ENCODE data around the gene ADGRE2.

The ADGRE2 gene

GRCh38 chr19:14763497-14764145, 14.7 kb downstream of the ADGRE2 start:
- in situ Hi-C loops (cut with MboI; ENCODE audit: low pct_unique_long_range_greater_than_20kb, low sequenced_read_pairs, unreplicated experiment): no loop called here
- no peak for TF ChIP-seq CTCF (IDR thresholded peaks at IDR 0.05; ENCODE audit: extremely low read depth, insufficient read depth, missing control alignments)
- no peak for DNase-seq (ENCODE audit: low spot score)

GRCh38 chr19:14762111-14762510, 16.2 kb downstream of the ADGRE2 start:
- in situ Hi-C loops (cut with MboI; ENCODE audit: low pct_unique_long_range_greater_than_20kb, low sequenced_read_pairs, unreplicated experiment): no loop called here
- DNase-seq (ENCODE audit: low spot score): no peak
- TF ChIP-seq CTCF (IDR thresholded peaks at IDR 0.05; ENCODE audit: extremely low read depth, insufficient read depth, missing control alignments): no peak

GRCh38 chr19:14761607-14762006, 16.8 kb downstream of the ADGRE2 start:
- in situ Hi-C loops (cut with MboI; ENCODE audit: low pct_unique_long_range_greater_than_20kb, low sequenced_read_pairs, unreplicated experiment): no loop called here
- no peak for TF ChIP-seq CTCF (IDR thresholded peaks at IDR 0.05; ENCODE audit: extremely low read depth, insufficient read depth, missing control alignments)
- no peak for DNase-seq (ENCODE audit: low spot score)

GRCh38 chr19:14758816-14759215, 19.5 kb downstream of the ADGRE2 start:
- no peak for DNase-seq (ENCODE audit: low spot score)
- no peak for TF ChIP-seq CTCF (IDR thresholded peaks at IDR 0.05; ENCODE audit: extremely low read depth, insufficient read depth, missing control alignments)
- in situ Hi-C loops (cut with MboI; ENCODE audit: low pct_unique_long_range_greater_than_20kb, low sequenced_read_pairs, unreplicated experiment): no loop called here

GRCh38 chr19:14748601-14749000, 29.8 kb downstream of the ADGRE2 start:
- in situ Hi-C loops (cut with MboI; ENCODE audit: low pct_unique_long_range_greater_than_20kb, low sequenced_read_pairs, unreplicated experiment): no loop called here
- no peak for TF ChIP-seq CTCF (IDR thresholded peaks at IDR 0.05; ENCODE audit: extremely low read depth, insufficient read depth, missing control alignments)
- no peak for DNase-seq (ENCODE audit: low spot score)

- in situ Hi-C loops (cut with MboI; ENCODE audit: low pct_unique_long_range_greater_than_20kb, low sequenced_read_pairs, unreplicated experiment): no loop called here
- no peak for DNase-seq (ENCODE audit: low spot score)
- no peak for TF ChIP-seq CTCF (IDR thresholded peaks at IDR 0.05; ENCODE audit: extremely low read depth, insufficient read depth, missing control alignments)
Measured at GRCh38 chr19:14746886-14747285, 31.5 kb downstream of the ADGRE2 start.

Measured in GM13977 (cell line).